GM21423 (cell line): ENCODE results near the gene ZNF132.
"Not testable (repeated sequence)": the region's sequence is repeated elsewhere in the genome, so short reads cannot be mapped to it uniquely, and the experiment has no call there.

Experiments used
- ATAC-seq: cut with Tn5 transposase; IDR thresholded peaks from one replicate; pipeline ENCODE4 v1.9.1; 2021; ENCODE audit warnings: mild to moderate bottlenecking, moderate library complexity; ENCODE audit not compliant: unreplicated experiment

The ZNF132 gene

DNA sequence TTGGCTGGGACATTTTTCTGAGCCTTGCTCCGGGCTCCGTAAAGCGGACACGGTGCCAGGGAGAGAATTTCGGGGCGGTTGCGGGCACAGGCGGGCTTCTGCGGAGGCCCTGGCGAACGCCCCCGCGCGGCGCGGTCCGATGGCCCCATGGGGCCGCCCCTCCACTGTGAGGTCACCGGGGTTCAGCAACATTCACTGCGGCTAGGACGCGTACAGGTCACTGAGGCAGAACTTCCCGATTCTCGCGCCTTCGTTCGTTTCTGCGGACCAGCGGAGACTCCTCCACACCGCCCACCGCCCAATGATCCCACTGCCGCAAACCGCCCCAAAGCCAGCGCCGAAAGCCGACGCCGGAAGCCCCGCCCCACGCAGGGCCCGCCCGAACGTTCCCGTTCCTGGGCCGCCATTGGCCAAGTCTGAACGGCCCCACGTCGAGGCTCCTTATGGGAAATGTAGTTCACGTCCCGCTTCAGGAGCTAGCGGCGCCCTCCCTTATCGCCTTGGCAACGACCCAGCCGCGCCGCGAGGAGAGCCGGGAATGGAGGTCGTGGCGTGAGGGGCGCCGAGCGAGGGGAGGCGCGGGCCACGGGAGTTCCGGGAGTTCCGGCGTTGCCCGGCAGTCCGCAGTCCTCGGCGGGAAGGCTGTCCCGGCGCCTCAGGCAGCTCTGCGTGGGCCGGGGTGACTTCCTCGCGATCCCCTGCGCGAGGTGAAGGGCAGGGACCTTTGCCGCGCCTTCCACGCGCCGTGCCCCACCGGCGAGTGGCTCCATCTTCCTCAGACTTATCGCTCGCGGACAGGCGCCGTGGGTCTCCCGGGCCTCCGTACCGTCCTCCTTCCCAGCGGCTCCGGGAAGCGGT, 31.6 kb downstream of the ZNF132 start, which contains the start of gene ZNF584:
Gene ZNF584, plus strand, starts transcription at position 498 of the 858 bp plus-strand sequence. CDS start 499 bp downstream, outside the sequence.
- ATAC-seq: peak; percentile 92

- ATAC-seq: no peak
These were observed 32.2 kb downstream of the ZNF132 start for GRCh38 chr19:58407658-58408151.

DNA sequence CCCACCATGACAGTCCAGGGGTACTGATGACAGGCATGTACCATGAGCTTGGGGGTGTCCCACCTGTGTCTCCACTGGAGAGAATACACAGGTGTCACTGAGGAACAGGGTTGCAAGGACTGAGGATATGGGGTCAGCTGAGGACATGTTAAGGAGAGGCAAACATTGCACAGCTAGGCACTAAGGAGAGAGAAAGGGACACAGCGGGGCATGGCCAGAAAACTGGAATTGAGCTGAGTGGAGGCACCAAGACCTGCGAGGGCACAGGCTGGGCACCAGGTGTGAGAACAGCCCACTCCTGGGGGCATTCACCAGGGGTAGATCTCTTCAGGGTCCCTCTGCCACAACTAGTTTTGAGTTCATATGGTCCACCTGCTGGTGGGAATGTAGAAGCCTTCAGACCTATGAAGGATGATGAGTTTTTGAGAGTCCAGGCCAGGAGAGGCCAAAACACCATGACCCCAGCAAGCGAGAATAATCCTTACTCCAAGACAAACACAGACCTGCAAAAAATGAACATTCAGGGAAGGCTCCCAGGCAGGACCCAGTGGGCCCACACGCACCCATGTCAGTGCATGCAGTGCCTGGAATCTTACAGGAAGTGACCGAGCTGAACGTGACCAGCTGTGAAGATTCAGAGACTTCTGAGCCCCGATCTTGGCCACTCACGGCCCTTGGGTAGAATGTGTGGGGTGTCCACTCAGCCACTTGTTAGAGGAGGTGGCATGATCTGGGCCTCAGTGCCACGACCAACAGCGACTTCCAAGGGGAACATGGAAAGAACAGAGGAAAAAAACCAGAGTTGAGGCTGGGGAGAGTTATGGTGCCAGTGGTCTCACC, 32.9 kb downstream of the ZNF132 start:
- no peak for ATAC-seq

GRCh38 chr19:58403920-58404478, 36.0 kb downstream of the ZNF132 start:
- not testable (repeated sequence) for ATAC-seq

- no peak for ATAC-seq
These were observed 38.0 kb downstream of the ZNF132 start for GRCh38 chr19:58401840-58402421.

DNA sequence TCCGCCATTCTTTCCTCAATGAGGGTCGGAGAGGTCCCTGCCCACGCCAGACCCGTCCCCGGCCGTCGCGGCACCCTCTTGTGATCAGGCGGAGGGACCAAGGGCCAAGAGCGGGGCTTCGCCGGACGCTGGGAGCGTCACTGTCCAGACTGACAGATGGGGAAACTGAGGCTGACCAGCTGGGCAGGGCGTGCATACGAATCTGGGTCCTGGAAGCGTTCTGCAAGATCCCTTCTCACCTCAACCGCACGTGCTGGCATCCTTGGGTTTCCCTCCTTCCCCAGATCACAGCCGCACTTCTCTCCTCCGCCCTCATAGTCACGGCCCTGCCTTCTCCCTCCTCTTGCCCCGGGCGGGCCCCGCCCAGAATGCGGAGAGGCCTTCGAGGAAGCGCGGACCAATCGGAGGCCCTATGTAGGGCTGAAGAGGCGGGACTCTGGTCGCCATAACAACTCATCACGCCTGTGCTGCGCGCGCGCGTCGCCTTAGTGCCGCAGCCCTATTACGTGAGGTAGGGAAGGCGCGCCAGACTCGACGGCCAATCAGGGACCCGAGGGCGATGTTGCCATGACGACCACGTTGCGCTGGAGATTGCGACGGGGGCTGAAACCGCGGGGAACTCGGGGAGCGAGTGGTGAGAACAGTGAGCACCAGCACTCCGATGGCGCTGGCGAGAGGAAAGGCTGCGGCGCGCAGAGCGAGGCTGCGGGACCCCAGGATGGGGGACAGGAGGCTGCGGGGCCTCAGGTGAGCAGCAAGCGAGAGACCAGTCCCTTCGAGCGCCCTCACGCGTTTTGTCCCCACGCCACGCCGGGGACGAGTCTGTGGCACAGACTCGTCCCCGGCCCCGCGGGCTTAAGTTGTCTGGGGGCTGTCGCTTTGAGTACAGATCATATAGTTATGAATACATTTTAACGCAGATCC, 38.8 kb downstream of the ZNF132 start:
- ATAC-seq: peak; percentile 98

DNA sequence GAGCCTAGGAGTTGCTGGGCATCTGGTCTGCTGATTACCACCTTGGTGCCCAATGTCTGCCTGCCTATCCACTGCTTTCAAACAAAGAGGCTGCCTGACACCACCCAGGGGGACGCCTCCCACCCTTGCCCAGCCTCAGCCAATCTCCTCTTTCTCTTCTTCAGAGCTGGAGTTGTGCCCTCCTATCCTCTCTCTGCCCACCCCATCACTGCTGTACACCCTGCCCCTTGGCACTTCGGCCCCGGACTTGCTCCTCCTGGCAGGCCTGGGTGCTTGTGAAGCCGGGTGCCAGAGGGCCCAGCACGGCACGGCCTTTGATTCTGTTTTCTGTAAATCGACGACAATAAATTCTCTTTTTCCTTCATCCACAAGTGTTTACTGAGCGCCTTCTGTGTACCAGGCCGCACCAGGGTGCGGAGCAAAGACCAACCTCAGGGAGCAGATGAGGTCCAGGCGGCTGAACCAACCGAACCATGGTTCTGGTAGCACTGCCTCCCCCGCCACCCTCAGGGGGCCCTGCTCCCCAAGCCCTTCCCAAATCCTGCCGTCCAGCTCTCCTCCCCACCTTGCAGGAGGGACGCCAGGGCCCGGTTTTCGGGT, 39.5 kb downstream of the ZNF132 start:
- ATAC-seq: no peak

- ATAC-seq: no peak
These were observed 40.0 kb downstream of the ZNF132 start for GRCh38 chr19:58399903-58400302.

GRCh38 chr19:58398545-58398944, 41.4 kb downstream of the ZNF132 start:
- ATAC-seq: no peak

DNA sequence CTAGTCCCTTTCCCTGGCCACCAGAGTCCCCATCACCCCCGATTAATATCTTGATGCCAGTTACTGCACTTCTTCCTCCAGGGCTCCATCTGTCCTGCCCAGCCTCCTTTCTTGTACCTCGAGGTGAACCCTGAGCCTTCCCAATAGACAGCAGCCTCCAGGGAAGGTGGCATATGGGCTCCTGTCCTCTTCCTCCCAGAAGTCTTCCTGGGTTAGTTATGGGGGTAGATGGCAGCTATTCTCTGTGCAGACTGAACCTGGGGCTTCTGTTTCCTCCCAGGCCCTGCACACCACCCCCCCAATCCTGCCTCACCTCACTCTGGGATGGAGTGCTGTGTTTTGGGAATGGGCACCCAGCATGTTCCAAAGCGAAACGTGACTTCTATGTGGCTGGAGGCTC, 41.9 kb downstream of the ZNF132 start:
- no peak for ATAC-seq

GRCh38 chr19:58397533-58398037, 42.4 kb downstream of the ZNF132 start:
- no peak for ATAC-seq

DNA sequence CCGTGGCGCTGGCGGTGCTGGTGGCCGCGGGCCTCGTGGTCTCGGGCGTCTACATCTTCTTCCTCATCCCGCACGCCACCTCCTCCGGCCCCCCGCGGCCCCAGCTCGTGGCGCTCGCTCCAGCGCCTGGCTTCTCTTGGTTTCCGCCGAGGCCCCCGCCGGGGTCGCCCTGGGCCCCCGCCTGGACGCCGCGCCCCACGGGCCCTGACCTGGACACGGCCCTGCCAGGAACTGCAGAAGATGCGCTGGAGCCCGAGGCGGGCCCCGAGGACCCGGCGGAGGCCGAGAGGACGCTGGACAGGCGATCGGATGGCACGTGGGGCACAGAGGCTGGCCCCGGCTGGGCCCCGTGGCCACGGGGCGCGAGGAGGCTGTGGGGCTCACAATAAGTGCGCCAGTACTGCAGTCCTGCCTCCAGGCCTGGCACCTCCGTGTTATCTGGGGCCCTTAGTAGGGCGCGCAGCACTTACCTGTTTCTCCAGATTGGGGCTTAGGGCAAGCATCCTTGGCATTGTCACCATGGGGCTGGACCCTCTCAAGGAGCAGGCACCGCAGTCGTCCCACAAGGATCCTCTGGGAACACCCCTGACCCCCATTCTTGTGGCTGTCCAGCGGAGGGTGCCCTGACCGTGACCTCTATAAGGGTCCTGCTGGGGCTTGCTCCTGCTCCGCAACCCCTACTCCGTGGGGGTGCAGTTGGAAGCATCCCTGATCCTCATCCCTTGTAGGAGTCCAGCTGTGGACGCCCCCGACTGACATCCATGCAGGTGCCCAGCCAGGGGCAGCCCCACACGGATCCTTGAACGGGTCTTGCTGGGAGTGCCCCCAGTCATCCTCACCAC, 43.0 kb downstream of the ZNF132 start:
- ATAC-seq: no peak

GRCh38 chr19:58395979-58396627, 43.9 kb downstream of the ZNF132 start:
- no peak for ATAC-seq

DNA sequence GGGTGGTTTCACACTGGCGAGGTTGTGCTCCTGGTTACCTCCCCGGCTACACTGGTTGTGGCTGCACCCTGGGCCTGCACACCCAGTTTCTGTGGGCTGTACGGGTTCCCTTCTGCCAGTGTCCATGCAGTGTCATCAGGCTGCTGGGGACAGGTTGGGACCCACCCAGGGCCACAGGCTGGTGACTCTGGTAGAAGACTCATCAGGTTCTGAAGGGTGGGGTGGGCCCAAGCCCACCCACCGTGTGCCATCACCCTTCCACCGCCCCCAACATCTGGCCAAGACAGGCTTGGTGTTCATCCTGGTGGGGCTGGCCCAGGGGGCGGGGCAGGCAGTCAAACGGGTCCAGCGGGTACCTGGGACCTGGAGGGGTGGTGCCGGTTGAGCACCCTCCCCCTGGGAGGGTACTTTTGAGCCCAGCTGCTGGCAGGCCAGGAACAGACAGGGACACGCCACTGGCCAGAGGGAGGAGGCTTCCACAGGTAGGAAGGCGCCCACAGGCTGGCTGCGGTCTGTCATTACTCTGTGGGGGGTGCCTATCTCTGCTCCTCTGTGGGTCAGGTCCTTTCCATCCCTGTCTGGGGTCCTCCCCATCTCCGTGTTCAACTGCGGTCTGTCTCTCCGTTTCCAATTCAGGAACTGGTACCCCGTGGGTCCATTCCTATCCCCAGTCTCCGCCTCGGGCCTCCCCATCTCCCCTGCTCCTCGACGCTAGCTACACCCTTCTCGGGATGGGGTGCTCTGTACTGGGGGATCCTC, 44.6 kb downstream of the ZNF132 start, which contains the start of gene RNF225:
Gene RNF225, plus strand, starts transcription at position 437 of the 759 bp plus-strand sequence. CDS start 434 bp downstream, outside the sequence.
- no peak for ATAC-seq

GRCh38 chr19:58394821-58395219, 45.1 kb downstream of the ZNF132 start:
- no peak for ATAC-seq

- no peak for ATAC-seq
These were observed 46.3 kb downstream of the ZNF132 start for GRCh38 chr19:58393725-58394033.
